Brain microvascular endothelial cell (primary cell): ENCODE data around the gene CAMTA1.

ENCODE experiments used
- DNase-seq: peaks from one replicate; pipeline ENCODE4 v3.0.0-alpha.2; 2020
- H3K27ac ChIP-seq: fragments of 250-450 bp; sonication (Bioruptor Pico); 2 replicates; pipeline ENCODE4 v1.5.1; 2020; ENCODE audit warnings: mild to moderate bottlenecking, moderate library complexity
- H3K27me3 ChIP-seq: fragments of 250-450 bp; sonication (Bioruptor Pico); replicated peaks from 2 replicates; pipeline ENCODE4 v1.5.1; 2020; ENCODE audit warnings: mild to moderate bottlenecking
- H3K36me3 ChIP-seq: fragments of 250-450 bp; sonication (Bioruptor Pico); replicated peaks from 2 replicates; pipeline ENCODE4 v1.5.1; 2020; ENCODE audit warnings: mild to moderate bottlenecking
- H3K4me3 ChIP-seq: 2 replicates; pipeline ENCODE4 v1.5.1; 2011; ENCODE audit warnings: low read depth, mild to moderate bottlenecking, control low read depth, low read length, moderate library complexity
- in situ Hi-C: cut with HindIII; loops from 2 replicates; pipeline ENCODE4 v1.10.0; 2017; ENCODE audit warnings: low sequenced_read_pairs, low pct_ligation_motif_present
- TF ChIP-seq, protein P1 (sequence below): IDR thresholded peaks from 2 replicates; pipeline ENCODE4 v1.5.1; 2011; ENCODE audit warnings: low read depth, mild to moderate bottlenecking, moderate library complexity, low read length, control low read depth, inconsistent platforms; ENCODE audit errors: missing control alignments

CAMTA1 gene

DNA sequence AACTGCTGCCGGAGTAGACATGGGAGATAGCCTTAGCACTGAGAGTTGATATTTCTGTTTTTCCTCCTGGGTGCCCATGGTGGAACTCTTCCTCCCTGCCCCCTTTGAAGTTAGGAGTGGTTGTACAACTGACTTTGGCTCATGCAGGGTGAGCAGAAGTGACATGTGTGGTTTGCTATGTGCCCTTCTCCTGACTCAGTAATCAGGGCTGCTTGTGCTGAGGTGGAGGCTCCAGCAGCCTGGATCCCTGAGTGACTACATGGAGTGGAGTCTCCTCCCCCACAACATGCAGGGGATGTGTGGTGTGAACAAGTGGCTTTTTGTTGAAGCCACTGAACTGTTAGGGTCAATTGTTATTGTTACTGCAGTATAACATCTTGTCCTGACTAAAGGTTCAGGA, 261.6 kb downstream of the CAMTA1 start:
- H3K36me3 ChIP-seq = no peaks in the 10 kb centered on the region
- H3K27me3 ChIP-seq = no peaks in the 10 kb centered on the region
- DNase-seq = no peak
- in situ Hi-C loops = no loop called here
- TF ChIP-seq, protein P1, sequence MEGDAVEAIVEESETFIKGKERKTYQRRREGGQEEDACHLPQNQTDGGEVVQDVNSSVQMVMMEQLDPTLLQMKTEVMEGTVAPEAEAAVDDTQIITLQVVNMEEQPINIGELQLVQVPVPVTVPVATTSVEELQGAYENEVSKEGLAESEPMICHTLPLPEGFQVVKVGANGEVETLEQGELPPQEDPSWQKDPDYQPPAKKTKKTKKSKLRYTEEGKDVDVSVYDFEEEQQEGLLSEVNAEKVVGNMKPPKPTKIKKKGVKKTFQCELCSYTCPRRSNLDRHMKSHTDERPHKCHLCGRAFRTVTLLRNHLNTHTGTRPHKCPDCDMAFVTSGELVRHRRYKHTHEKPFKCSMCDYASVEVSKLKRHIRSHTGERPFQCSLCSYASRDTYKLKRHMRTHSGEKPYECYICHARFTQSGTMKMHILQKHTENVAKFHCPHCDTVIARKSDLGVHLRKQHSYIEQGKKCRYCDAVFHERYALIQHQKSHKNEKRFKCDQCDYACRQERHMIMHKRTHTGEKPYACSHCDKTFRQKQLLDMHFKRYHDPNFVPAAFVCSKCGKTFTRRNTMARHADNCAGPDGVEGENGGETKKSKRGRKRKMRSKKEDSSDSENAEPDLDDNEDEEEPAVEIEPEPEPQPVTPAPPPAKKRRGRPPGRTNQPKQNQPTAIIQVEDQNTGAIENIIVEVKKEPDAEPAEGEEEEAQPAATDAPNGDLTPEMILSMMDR = no peak
- H3K4me3 ChIP-seq = no peak overlapping the region
- H3K27ac ChIP-seq = no peak overlapping the region

DNA sequence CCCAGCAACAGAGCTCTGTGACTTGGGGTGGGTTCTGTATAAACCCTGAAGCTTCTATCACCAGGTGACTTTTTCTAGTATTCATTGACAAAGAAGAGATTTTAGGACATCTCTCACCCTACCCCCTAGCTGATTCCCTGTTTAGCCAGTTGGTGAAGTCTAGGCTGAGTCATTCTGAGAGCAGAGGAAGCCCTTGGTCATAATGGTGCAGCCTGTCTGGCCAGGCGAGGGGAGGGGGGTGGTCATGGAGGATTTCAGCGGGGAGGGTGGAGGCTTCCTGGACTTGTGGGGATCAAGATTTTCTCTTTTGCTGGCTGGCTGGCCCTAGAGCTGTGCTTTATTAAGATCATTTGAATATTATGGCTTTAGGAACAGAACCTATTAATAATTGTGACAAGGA, 262.6 kb downstream of the CAMTA1 start:
- in situ Hi-C loops = no loop called here
- no peaks in the 10 kb centered on the region for H3K36me3 ChIP-seq
- H3K4me3 ChIP-seq = no peak overlapping the region
- no peak overlapping the region for H3K27ac ChIP-seq
- DNase-seq = no peak
- TF ChIP-seq, protein P1 = no peak
- no peaks in the 10 kb centered on the region for H3K27me3 ChIP-seq

DNA sequence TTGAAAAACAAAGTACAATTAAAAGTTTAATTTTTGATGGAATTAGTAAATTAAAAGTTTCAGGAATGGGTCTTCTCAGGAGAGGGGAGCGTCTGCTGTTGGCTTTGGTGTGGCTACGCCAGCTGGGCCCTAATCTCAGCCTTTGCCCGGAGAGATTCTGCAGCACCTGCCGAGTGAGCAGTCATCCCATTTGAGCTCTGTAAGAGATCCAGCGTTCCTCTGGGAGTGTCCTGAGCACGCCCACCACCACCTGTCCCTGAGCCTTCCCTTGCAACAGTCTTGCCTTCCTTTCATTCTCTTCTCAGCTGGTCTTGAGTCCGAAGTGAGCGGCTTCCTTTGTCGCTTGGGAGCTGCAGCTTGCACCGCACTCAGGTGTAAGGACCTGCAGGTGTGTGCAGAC, 263.1 kb downstream of the CAMTA1 start:
- no peak for DNase-seq
- Histone ChIP-seq H3K27ac (no peak overlapping the region), H3K4me3 (no peak overlapping the region), H3K27me3 (no peaks in the 10 kb centered on the region), H3K36me3 (no peaks in the 10 kb centered on the region)
- TF ChIP-seq, protein P1 = no peak
- in situ Hi-C loops = no loop called here

DNA sequence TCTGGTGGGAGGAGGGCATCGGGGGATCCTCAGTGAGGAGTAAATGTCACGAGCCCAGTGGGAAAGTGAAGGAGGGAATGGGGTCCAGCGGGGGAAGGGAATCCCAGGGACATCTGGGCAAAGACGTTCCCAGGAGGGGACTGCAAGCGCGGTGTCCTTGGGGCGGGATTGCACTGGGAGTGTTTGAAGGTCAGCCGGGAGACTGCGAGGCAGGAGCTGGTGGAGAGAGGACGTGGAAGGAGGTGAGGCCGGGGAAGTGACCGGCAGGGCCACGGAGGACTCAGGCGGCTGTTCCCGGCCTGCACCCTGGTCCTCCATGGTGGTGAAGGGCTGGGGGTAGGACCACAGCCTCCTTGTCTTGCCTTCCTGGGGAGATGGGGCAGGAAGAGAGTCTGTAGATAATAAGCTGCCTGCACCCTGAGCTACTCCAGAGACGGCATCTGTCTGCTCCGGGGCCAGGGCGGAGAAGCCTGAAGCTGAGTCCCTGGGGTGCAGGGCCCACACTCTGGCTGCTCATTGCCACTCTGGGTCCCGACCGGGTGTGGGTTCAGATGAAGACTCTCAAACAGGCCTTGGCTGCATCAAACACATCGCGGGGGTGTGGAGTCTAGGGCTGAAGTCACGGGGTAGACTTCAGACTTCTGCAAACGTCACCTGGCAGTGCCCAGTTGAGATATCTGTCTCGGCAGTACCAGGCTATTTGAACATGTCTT, 264.8 kb downstream of the CAMTA1 start:
- Histone ChIP-seq H3K27ac (no peak overlapping the region), H3K27me3 (no peaks in the 10 kb centered on the region), H3K4me3 (no peak overlapping the region), H3K36me3 (no peaks in the 10 kb centered on the region)
- in situ Hi-C loops = no loop called here
- DNase-seq = no peak
- TF ChIP-seq, protein P1 = no peak

DNA sequence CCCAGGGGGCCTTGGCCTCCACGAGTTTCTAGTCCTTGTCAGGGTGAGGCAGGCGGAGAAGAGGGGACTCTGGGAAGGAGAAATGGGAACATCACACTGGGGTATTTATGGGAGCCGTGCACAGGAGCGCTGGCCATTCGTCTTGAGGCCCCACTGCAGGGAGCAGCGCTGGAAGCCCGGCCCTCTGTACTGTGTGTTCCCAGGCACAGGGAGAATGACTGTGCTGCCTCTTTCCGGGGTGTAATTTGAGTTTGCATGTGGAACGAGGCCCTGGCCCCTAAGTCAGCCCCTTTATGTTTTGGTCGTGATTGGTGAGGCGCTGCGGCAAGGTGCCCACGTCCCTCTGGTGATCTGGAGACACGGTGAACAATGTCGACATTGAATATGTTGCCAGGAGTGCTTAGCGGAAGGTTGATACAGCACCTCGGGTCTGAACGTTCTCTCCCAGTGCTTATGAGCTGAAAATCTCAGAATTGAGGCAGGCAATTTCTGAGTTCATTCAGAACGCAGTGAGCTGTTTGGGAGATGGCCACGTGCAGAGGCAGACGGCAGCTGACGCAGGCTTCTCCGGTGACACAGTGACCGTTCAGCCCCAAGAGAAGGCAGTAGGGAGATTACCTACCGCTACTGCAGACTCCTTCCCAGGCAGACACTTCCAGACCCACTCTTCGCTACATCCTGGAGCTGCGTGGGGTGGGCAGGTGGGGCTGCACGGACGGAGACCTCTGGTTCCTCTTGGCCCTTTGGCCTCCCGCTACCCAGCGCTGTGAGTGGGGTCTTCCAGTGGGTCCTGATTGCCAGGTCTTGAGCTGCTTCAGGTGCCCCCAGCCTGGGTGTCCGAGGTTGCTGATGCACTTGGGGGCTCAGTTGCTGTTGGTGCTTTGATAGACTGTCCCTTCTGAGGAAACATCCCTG, 265.8 kb downstream of the CAMTA1 start:
- TF ChIP-seq, protein P1 = no peak
- in situ Hi-C loops = no loop called here
- Histone ChIP-seq H3K36me3 (no peaks in the 10 kb centered on the region), H3K27me3 (no peaks in the 10 kb centered on the region), H3K27ac (no peak overlapping the region), H3K4me3 (no peak overlapping the region)
- DNase-seq = no peak
